HG02852 (cell line): Measurements from ENCODE around the gene ZNF746.
A peak's percentile ranks its signal among the peaks of the same experiment; 100 is the strongest.
"Not testable (repeated sequence)": the region's sequence is repeated elsewhere in the genome, so short reads cannot be mapped to it uniquely, and the experiment has no call there.

Source experiments
- ATAC-seq: cut with Tn5 transposase; IDR thresholded peaks from one replicate; pipeline ENCODE4 v1.9.1; 2021; ENCODE audit warnings: mild to moderate bottlenecking, moderate library complexity; ENCODE audit not compliant: unreplicated experiment

The ZNF746 gene

DNA sequence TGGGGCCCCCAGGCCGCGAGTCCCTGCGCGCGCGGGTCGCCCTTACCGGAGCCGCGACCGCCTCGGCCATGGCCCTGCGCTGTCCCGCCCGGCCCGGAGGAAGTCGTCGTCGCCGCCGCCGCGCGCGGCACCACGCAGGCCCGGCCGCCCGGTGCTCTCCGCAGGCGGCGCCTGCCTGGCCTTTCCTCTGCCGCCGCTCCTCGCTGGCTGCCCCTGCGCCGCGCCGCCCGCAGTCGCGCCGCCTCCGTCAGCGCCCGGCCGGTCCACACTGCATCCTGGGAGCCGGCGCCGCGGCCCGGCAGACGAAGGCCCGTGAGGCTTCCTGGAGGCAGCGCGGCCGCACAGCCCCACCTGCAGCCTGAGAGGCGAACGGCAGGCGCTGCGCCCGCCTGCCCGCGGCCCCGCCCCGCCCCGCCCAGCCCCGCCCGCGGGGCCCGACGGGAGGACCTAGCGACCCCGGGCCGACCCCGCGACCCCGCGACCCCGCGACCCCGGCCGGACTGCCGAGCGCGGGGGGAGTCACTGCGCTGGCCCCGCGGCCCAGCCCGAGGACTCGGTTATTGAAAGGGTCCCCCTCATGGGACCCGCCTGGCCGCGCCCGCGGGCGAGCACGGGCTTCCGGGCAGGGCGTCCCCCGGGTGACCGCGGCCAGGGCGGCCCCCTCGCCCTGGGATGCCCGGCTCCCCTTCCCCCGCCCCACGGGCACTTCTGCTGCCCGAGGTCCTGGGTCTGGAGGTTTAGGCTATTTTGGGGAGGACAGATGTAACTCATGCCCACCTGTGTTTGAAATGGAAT, at the start of gene ZNF746:
Gene ZNF746 (minus strand): TSS at position 343 of the 795 bp plus-strand sequence. CDS start 273 bp downstream, at position 70.
- ATAC-seq: peak; percentile 94

DNA sequence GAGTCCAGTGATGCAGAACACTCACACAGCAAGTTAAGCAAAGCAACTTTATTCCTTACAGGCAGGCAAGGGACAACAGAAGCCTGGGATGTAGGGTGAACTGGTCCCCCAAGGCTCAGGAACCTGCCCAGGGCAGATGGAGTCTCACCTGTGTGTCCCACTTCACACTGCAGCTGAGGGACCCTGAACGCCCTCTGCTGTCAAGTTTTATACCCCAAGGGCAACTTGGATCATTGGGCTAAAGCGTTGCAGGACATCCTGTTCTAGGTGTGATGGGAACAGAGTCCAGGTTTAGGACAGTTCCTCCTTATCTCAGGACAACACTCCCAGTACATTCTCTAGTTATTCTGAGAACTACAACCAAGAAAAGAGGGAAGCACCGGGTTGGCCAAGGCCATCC, 49.5 kb upstream of the ZNF746 start:
- ATAC-seq: no peak

DNA sequence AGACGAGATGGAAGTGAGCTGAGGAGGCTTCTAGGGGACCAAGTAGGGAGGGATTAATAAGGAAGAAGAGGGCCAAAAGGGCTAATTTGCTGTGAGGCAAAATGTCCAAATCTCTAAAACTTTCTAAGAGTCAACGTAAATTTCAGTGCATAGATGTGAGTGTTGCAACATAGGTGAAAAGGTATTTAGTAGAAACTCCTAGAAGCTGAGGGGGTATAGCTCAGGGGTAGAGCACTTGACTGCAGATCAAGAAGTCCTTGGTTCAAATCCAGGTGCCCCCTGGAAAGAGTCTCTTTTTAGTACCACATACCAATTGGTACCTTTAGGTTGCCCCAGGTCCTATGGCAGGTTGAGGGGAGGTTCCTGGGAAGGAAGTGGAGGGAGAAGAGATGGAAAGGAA, 48.7 kb upstream of the ZNF746 start:
- ATAC-seq: no peak

DNA sequence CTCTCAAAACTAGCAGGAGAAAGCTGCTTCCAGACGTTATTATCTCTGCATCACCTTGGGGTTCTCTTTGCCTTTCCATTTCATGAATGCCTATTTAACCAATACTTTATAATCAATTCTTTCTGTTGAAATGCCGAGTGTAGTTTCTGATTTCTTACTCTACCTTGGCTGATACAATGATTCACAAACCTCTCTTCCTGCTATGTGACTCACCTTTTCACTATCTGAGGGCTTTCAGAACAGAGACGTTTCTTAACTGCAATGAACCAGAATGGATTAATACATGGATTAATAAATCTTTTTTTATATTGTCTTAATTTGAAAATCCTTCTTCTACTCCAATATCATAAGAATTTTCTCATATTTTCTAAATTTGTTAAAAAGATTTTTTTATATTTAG, 46.4 kb upstream of the ZNF746 start:
- no peak for ATAC-seq

DNA sequence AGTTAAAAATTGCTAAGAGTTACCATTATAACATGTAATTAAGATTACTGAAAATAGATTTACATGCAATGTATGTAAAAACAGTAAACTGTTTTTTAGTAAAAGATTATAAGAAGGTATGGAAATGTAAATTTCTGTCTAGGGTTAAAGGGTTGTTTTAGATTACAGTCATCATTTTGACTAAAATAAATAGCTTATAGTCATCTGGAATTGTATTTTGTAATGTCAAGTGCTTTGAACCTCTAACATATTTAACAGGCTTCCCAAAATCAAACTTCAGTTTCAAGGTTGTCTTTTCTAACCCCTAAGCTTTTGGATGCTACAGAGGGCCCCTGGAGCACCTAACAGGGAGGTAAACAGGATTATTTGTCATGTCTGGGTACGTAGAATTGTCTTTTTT, 35.0 kb upstream of the ZNF746 start:
- no peak for ATAC-seq

DNA sequence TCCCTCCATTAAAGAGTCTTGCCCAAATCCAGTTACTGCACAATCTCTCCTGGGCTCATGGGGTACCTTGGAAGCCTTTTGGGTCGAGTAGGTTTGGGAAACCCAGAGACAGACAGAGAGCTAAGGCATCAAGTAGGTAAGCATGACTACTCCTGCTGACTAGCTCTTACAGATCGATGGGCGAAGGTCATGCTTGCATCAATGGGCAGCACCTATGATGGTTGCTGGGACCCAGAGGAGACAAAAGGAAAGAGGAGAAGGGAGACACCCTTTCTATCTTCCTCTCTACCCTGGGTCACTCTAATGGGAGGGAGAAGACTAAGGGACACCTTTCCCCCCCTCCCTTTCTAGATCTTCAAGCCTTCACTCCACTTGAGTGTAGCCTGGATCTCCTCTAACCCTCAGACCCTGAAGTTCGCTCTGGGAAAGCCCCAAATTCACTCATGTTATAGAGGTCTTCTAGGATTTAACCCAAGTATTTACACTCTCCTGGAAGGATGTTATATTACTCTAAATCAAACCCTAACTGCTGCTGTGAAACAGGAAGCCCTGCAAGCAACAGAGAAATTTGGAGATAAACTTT, 31.6 kb upstream of the ZNF746 start:
- ATAC-seq: no peak

DNA sequence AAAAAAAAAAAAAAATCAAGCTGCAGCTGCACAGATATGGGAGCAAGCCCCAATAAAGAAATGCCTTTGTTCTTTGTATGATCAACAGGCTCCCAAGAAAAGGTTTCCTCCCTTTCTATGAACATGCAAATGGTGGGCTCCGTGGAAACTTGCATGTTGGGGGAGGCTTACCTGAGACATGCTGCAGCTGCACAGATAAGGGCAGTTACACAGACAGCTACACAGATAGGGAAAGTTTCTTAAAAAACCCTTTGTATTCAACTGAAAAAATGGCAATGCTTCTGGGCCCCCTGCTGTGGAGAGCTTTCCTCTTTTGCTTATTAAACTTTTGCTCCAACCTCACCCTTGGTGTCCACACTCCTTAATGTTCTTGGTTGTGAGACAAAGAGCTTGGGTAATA, 29.8 kb upstream of the ZNF746 start:
- no peak for ATAC-seq

DNA sequence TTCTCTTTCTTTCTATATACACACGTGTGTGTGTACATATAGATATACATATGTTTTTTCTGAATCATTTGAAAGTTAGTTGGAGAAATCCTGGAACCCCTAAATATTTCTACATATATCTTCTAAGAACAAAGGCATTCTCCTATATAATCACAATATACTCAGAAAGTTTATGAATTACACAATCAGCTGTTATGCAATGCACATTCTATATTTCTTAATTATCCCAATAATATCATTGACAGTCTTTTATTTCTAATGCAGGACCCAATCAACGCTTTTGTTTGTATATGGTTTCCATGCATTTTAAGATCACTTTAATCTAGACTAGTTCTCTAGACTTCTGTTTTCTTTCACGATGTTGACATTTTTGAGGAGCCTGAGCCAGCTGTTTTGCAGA, 27.7 kb upstream of the ZNF746 start:
- ATAC-seq: no peak

DNA sequence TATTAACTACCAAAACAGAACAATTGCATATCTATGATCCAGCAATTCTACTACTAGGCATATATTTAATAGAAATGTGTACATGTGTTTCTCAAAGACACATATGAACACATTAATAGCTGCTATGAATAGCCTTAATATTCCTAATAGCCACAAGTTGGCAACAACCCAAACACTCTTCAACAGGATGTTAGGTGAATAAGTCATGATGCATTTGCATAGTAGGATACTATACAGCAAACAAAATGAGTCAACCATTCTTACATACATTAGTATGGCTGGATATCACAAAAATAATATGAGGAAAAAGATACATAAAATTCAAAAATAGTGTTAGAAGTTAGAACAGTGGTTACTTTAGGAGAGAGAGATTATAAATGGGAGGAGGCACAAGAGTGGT, 26.8 kb upstream of the ZNF746 start:
- no peak for ATAC-seq

DNA sequence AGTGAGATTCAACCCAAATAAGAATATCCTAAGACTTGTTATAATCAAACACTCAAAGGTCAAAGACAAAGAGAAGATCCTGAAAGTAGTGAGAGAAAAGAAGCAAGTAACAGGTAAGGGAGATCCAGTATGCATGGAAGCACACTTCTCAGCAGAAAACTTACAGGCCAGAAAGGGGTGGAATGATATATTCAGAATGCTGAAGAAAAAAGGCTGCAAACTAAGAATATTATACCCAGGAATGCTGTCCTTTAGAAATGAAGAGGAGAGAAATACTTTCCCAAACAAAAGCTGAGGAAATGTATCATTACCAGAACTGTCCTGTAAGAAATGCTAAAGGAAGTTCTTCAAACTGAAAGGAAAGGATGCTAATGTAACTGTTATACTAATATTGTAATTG, 12.6 kb upstream of the ZNF746 start:
- ATAC-seq: no peak

DNA sequence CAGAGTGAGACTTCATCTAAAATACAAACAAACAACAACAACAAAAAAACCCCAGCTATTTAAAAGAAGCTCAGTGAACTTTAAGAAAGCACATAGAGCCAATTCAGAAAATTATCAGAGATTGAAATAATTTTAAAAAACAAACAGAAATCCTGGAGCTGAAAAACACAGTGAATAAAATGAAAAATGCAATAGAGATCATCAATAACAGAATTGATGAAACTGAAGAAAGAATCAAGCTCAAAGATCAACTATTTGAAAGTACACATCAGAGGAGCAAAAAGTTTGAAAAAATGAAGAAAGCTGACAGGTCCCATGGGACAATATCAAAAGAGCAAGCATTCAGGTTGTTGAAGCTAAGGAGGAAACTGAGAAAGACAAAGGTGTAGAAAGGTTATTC, 12.2 kb upstream of the ZNF746 start:
- ATAC-seq: no peak

DNA sequence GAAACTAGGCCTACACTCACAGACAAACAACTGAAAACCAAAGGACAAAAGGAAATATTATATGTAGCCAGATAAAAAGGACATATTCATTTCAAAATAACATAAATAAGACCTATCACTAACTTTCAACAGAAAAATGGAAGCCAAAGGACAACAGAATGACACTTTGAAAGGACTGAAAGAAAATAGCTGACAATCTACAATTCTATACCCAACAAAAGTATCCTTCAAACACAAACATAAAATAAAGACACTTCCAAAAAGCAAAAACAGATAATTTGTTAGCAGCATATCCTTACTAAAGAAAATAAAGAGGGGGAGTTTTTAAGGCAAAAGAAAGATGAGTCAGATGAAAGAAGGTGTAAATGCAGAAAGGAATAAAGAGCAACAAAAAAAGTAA, 7.9 kb upstream of the ZNF746 start:
- ATAC-seq: no peak

DNA sequence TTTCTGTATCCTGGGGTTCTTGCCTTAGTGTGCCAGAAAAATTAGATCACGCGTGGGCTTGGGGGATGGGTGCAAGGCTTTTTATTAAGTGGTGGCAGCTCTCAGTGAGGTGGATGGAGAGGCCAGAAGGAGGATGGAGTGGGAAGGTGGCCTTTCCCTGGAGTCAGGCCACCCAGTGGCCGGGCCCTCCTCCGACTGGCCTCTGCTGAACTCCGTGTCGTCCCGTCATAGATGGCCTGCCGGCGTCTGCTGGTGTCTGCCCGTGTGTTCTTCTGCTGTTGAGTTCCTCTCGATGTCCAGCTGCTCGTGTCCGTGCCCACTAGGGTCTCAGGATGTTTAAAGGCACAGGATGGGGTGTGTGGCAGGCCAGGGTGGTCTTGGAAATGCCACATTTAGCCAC, 4.0 kb upstream of the ZNF746 start:
- ATAC-seq: no peak

DNA sequence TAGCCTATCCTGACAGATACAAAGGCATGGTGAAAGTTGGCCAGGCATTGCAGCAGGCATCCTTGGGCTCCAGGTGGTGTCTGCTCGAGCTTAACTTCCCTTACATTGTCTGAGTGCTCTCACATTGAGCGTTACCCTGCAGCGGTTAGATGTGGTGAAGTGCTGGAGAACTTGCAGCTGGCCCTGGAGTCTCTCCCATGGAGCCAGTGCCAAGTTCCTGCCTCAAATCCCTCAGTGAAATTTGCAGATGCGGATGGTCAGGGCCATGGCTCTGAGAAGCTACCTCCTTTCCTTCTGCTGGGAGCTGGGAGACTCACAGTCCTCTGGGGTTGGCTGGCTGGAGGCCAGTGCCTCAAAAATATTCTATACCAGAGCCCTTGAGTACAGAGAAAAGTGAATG, 3.3 kb upstream of the ZNF746 start:
- no peak for ATAC-seq

DNA sequence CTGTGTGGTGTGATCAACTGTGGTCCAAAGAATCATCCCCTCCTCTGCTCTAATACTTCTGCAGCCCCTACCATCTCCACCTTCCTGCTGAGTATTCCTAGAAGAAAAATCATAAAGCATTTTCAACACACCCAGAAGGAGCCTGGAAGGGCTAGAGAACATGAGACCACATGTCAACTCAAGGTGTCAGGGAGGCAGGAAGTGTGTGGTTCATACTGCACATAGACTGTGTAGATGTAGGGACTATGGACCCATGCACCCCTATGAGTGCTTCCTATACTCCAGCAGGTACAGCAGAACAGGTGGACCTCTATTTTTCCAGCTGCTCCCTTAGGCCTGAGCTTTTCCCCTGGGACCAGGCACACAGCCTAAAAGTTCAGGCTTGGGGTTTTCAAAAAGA, 2.6 kb upstream of the ZNF746 start:
- ATAC-seq: no peak

DNA sequence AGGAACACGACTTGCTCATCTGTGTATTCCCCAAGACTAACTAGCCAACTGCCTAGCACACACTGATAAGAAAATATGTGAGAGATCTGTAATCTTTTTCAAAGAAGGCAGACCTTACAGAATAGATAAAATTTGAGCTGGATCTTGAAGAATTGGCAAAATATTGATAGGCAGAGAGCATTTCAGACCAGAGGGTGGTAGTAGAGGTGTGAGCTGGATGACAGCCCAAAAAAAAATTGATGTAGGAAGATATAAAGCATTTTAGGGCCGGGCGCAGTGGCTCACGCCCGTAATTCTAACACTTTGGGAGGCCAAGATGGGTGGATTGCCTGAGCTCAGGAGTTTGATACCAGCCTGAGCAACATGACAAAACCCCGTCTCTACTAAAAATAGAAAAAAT, 1.2 kb upstream of the ZNF746 start:
- ATAC-seq: no peak

DNA sequence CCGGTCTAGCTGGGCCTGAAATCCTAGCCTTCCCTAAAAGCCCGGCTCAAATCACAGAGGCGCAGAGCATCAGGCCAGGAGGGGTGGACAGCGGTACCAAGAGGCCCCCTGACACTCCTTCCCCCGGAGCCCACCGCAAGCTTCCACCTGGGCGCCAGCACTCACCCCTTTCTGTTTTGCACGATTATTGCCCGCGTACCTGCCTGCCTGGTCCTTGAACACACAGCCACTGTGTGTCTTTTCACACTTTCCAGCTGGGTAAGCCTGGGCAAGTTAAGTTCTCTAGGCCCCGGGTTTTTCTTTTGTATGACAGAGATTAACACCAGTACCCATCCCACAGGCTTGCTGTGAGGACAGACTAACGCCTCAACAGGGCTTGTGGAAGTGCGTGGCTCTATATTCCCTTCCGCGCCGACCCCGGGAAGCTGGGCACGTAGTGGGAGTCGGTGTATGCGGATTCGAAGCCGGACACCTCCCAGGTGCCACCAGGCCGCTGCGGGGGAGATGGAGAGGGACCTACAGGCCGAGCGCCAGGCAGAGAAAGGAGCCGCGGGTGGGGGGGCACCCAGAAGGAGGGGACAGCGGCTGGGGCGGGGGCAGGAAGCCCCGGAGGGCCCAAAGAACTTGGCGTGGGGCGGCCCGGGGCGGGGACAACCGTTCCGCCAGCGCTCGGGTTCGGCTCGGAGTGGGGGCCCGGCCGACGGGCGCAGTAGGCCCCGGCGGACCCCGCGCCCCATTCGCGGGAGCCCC, 792 bp downstream of the ZNF746 start:
- ATAC-seq: peak; percentile 42

DNA sequence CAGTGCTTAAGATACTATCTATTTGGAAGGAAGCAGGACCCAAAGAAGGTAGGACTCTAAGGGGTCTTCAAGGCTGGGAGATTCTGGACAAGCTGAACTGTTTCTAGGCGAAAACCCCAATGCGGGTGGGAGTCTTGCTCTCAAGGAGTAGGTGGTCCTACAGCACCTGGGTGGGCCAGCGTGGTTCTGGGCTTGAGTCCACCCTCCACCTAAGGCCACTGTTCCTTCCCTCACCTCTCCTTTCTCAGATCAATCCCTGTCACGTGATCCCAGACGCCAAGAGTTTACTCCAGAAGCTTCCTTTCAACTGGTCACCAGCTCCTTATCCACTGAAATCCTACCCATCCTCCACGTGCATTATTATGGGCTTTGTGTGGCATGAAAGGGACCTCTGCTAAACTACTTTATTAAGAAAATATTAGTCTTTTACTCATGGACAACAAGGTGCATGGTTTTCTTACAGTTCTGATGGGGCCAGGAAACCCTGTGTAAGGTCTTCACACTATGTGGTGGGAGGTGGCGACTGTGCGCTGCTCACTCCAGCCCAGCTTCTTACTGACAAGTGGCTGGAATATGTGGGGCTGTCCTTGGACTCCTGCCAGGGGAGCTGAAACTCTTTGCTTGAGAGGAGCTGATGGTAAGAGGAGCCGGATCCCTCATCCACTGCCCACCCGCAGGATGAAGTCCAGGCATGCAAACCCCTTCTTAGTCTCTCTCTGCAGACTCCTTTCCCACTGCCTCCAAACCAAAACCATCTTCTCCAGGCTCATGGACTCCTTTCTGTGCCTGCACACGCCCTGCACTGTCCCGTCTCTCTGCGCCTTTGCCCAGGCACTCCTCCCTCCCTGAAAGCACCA, 1.6 kb downstream of the ZNF746 start:
- ATAC-seq: no peak

DNA sequence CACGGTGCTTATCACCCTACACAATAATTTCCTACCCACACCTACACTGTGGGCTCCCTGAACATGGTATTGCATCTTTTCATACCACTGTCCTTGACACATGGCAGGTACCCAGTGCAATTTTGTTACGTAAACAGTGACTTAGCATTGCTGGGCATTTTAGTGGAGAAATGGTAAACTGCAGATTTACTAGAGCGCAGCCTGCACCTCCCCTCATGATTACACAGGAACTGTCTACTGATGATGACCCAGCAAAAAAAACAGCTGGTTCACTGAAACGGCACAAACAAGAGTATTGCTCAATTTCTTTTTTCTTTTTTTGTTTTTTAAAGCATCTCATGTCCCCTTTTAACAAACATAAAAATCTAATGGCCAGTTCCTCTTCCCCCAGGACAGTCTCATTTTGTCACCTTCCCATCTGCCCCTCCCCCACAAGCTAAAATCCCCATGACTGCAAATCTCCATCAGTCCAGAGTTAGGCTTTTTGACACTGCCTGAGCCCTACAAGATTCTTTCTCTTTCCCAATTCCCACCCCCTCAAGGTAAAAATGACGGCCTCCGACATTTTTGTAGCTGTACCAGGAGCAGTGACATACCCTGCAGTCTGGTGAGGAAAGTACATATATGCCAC, 2.8 kb downstream of the ZNF746 start:
- no peak for ATAC-seq

DNA sequence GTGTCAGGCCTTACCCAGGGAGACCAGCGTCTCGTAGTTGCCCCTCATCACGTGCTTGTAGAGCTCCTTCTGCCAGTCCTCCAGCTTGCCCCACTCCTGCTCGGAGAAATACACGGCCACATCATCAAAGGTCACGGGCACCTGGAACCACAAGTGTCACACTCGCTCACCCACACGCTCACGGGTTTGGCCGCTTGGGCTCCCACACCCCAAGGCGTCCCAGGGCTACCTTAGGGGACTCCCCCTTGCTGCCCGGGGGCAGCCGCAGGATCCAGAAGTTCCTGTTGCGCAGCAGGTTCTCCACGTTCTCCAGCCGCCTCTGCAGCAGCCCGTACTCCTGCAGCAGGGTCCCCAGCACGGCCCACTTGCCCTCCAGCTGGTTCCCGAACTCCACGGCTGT, 3.6 kb downstream of the ZNF746 start:
- ATAC-seq: not testable (repeated sequence)

DNA sequence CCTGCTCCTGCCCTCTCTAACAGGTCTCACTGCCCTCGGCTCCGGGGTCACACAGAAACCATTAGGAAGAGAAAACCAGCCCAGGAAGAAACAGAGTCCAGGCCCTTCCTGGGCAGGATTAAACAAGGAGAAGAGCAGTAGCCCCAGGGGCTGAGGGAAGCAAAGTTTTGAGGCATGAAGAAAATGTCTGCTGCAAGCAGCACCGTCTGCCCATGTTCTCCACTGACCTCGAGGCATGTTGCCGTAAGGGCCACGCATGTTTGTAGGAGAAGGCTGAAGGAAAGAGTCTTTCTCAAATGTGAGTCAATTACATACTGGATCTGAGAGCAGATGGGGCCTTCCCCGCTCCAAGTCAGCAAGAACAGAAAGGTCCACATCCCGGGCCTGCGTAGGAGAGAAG, 4.2 kb downstream of the ZNF746 start:
- ATAC-seq: no peak
